Endodermal cell (in vitro differentiated cells): ENCODE data around the gene PPFIA3. TPM values are rescaled to one million over a fixed set of nuclear protein-coding genes. Genes with fewer than 3 reads are reported as not detected.
"Not testable (repeated sequence)": the region's sequence is repeated elsewhere in the genome, so short reads cannot be mapped to it uniquely, and the experiment has no call there.

Experiments
- DNase-seq: peaks from one replicate; pipeline ENCODE4 v3.0.0-alpha.2; 2017
- H3K27ac ChIP-seq: 2 replicates; pipeline ENCODE4 v1.5.1; 2013; ENCODE audit warnings: mild to moderate bottlenecking, low read depth, low read length, moderate library complexity
- H3K27me3 ChIP-seq: 2 replicates; pipeline ENCODE4 v1.6.1; 2013; ENCODE audit warnings: mild to moderate bottlenecking, low read length, moderate library complexity; ENCODE audit not compliant: insufficient read depth, control insufficient read depth, poor library complexity, severe bottlenecking
- H3K36me3 ChIP-seq: 2 replicates; pipeline ENCODE4 v1.7.0; 2013; ENCODE audit warnings: mild to moderate bottlenecking, low read length, moderate library complexity; ENCODE audit not compliant: control insufficient read depth, insufficient read depth
- H3K4me1 ChIP-seq: one replicate; pipeline ENCODE4 v1.7.0; 2013; ENCODE audit warnings: low read length; ENCODE audit not compliant: control insufficient read depth, insufficient read depth
- H3K4me3 ChIP-seq: 2 replicates; pipeline ENCODE4 v1.5.1; 2013; ENCODE audit warnings: mild to moderate bottlenecking, low read length, moderate library complexity
- H3K9ac ChIP-seq: 2 replicates; pipeline ENCODE4 v1.6.1; 2013; ENCODE audit warnings: mild to moderate bottlenecking, low read length, moderate library complexity; ENCODE audit not compliant: poor library complexity, severe bottlenecking; ENCODE audit errors: extremely low read depth
- H3K9me3 ChIP-seq: 2 replicates; pipeline ENCODE4 v1.6.1; 2013; ENCODE audit warnings: mild to moderate bottlenecking, low read length, moderate library complexity; ENCODE audit not compliant: control insufficient read depth
- H3K27ac Mint-ChIP-seq: 2 replicates; pipeline ENCODE4 v1.8.0; 2020; ENCODE audit warnings: mixed read lengths
- H3K27me3 Mint-ChIP-seq: 2 replicates; pipeline ENCODE4 v1.8.0; 2021; ENCODE audit warnings: mild to moderate bottlenecking, mixed read lengths; ENCODE audit not compliant: insufficient read depth
- H3K36me3 Mint-ChIP-seq: 2 replicates; pipeline ENCODE4 v1.8.0; 2020; ENCODE audit warnings: low read depth, mixed read lengths
- H3K4me1 Mint-ChIP-seq: 2 replicates; pipeline ENCODE4 v1.8.0; 2020; ENCODE audit warnings: mixed read lengths
- H3K4me3 Mint-ChIP-seq: 2 replicates; pipeline ENCODE4 v1.8.0; 2020; ENCODE audit warnings: mild to moderate bottlenecking, moderate library complexity, mixed read lengths
- H3K9me3 Mint-ChIP-seq: 2 replicates; pipeline ENCODE4 v1.8.0; 2020; ENCODE audit warnings: mild to moderate bottlenecking, mixed read lengths
- CTCF ChIP-seq: fragments of 200-600 bp; sonication (generic); conservative IDR thresholded peaks from 2 replicates; pipeline ENCODE4 v1.5.0; 2021; ENCODE audit warnings: antibody characterized with exemption, mild to moderate bottlenecking
- WGBS, 2 experiments: methylation state at CpG; one replicate each; pipeline versions ENCODE4 v1.1.5 to v1.1.7; 2013; ENCODE audit warnings: missing lambda C conversion rate in 2 of 2, mixed read lengths in 1 of 2; ENCODE audit not compliant: insufficient coverage in 1 of 2, insufficient read length in 1 of 2; 5-methylcytosine and 5-hydroxymethylcytosine counted together
- total RNA-seq, 2 donors: library from RNA; stranded (reverse); fragmentation: NEBNext Ultra II Directional in 1 of 2; extraction: Animal tissue kit (Norgen Biotek cat#: 25700) in 1 of 2; gene quantifications; 2 replicates in 1 of 2; 3 replicates in 1 of 2; pipeline ENCODE4 v1.2.1, GENCODE V29; 2021

The PPFIA3 gene
- total RNA-seq, 2 donors from 2014 or later: 7.4 to 16.5 TPM

- H3K27ac ChIP-seq: no peak overlapping the region
- no peaks in the 10 kb centered on the region for H3K4me1 Mint-ChIP-seq
- H3K9me3 ChIP-seq: no peaks in the 10 kb centered on the region
- peak; percentile 80 for DNase-seq
- H3K27me3 ChIP-seq: peaks cover 56% of the 10 kb centered on the region
- H3K4me1 ChIP-seq: no peaks in the 10 kb centered on the region
- H3K4me3 ChIP-seq: no peak overlapping the region
- no peak overlapping the region for H3K4me3 Mint-ChIP-seq
- H3K9ac ChIP-seq: no peak overlapping the region
- H3K27ac Mint-ChIP-seq: no peak overlapping the region
- H3K36me3 Mint-ChIP-seq: peaks cover 2% of the 10 kb centered on the region
- peaks cover 76% of the 10 kb centered on the region for H3K27me3 Mint-ChIP-seq
- no peaks in the 10 kb centered on the region for H3K36me3 ChIP-seq
- TF ChIP-seq CTCF: peak; percentile 70
- peaks cover 10% of the 10 kb centered on the region for H3K9me3 Mint-ChIP-seq
- WGBS, 2 experiments: 79 to 82% methylated on average over 18 to 21 of the region's 23 CpGs
Observed at GRCh38 chr19:49073514-49074378, 45.6 kb upstream of the PPFIA3 start.

GRCh38 chr19:49074869-49075268 lies 44.5 kb upstream of the PPFIA3 start:
- H3K27ac ChIP-seq, H3K4me3 ChIP-seq, H3K9me3 ChIP-seq, H3K4me3 Mint-ChIP-seq, H3K4me1 Mint-ChIP-seq, H3K9ac ChIP-seq, H3K27ac Mint-ChIP-seq, H3K4me1 ChIP-seq, H3K36me3 Mint-ChIP-seq, H3K36me3 ChIP-seq: not testable (repeated sequence)
- Mint-ChIP-seq H3K9me3 (peaks cover 10% of the 10 kb centered on the region), H3K27me3 (peaks cover 73% of the 10 kb centered on the region)
- peaks cover 49% of the 10 kb centered on the region for H3K27me3 ChIP-seq
- peak; percentile 76 for DNase-seq
- 16 to 30% methylated on average over 6 to 7 of the region's 9 CpGs for WGBS, 2 experiments
- peak; percentile 77 for TF ChIP-seq CTCF

- no peak for TF ChIP-seq CTCF
- H3K4me3 Mint-ChIP-seq: no peak overlapping the region
Observed at GRCh38 chr19:49080392-49080791, 39.0 kb upstream of the PPFIA3 start.

More at GRCh38 chr19:49080392-49080791, 39.0 kb upstream of the PPFIA3 start:
- Histone ChIP-seq H3K36me3 (no peaks in the 10 kb centered on the region), H3K27ac (no peak overlapping the region), H3K27me3 (peaks cover 12% of the 10 kb centered on the region), H3K9me3 (no peaks in the 10 kb centered on the region), H3K4me3 (no peak overlapping the region), H3K4me1 (no peaks in the 10 kb centered on the region), H3K9ac (no peak overlapping the region)
- WGBS, 2 experiments: 95% methylated on average over 4 of the region's 4 CpGs; no CpG with 5 or more reads in 1 of the 2 experiments
- peaks cover 4% of the 10 kb centered on the region for H3K9me3 Mint-ChIP-seq
- DNase-seq: no peak
- no peak overlapping the region for H3K27ac Mint-ChIP-seq
- no peaks in the 10 kb centered on the region for H3K36me3 Mint-ChIP-seq
- peaks cover 2% of the 10 kb centered on the region for H3K4me1 Mint-ChIP-seq
- peaks cover 49% of the 10 kb centered on the region for H3K27me3 Mint-ChIP-seq
